Skin epidermis (tissue), 12 donors: ENCODE measurements around the gene QSER1.

Experiments used
- H3K27ac ChIP-seq, 21 experiments: fragments of 200-600 bp; sonication (generic) in 11 of 21; one replicate each; pipeline ENCODE4 v1.5.0; 2020; ENCODE audit warnings: mild to moderate bottlenecking in 3 of 21, inconsistent platforms in 2 of 21, moderate library complexity in 2 of 21
- H3K4me3 ChIP-seq, 7 experiments: fragments of 200-600 bp; sonication (generic) in 2 of 7; one replicate each; pipeline ENCODE4 v1.5.0; 2020; ENCODE audit warnings: inconsistent platforms in 2 of 7, mild to moderate bottlenecking in 2 of 7, moderate library complexity in 1 of 7

Gene QSER1

DNA sequence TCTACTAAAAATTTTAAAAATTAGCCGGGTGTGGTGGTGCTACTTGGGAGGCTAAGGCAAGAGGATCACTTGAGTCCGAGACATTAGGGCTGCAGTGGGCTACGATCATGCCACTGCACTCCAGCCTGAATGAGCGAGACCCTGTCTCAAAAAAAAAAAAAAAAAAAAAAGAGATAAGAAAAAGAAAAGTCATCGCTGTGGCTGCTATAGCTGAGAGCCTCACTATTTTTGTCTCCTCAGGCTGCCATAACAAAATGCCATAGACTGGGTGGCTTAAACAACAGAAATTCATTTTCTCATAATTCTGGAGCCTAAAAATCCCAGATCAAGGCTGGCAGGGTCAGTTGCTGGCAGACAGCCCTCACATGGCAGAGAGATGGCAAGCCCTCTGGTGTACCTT lies 93.0 kb downstream of the QSER1 start:
- Histone ChIP-seq H3K27ac (no peak overlapping the region), H3K4me3 (no peak overlapping the region)

DNA sequence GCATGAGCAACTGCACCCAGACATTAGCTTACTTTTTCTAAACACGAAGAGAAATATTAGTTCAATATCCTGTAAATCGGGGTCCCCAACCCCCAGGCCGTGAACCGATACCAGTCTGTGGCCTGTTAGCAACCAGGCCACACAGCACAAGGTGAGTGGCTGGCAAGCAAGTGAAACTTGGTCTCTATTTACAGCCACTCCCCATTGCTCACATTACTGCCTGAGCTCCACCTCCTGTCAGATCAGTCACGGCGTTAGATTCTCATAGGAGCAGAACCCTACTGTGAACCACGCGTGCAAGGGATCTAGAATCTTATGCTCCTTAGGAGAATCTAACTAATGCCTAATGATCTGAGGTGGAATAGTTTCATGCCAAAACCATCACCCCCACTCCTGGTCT lies 95.2 kb downstream of the QSER1 start:
- H3K27ac ChIP-seq, result no peak overlapping the region
- H3K4me3 ChIP-seq, result no peak overlapping the region

DNA sequence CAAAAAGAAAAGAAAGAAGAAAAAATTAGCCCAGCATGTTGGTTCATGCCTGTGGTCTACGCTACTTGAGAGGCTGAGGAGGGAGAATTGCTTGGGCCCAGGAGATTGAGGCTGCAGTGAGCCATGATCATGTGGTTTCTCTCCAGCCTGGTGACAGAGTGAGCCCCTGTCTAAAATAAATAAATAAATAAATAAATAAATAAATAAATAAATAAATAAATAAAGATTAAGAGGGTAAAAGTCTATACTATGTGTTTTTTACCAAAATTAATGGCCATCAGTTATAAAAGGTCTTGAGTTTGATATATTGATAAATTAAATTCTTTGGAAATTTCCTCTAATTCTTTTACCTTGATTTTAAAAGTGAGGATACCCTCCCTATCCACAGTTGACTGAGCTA lies 97.9 kb downstream of the QSER1 start:
- H3K4me3 ChIP-seq, result no peak overlapping the region
- H3K27ac ChIP-seq, result no peak overlapping the region

DNA sequence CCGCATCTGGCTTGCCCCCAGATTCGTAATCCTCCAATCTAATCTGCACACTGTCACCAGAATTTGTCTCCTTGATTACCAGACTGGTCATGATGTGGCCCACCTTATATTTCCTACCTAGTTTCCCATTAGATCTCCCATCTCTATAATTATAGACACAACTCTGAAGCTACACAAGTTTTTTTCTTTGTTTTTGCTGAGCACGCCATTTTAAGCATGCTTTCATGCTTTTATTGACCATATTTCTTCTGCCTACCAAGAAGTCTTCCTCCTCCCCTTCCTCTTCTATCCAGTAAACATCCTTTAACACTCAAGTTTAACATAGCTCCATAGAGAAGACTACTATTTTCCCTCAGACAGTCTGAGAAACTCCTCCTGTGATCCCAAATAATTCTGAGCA lies 98.8 kb downstream of the QSER1 start:
- no peak overlapping the region for H3K4me3 ChIP-seq

DNA sequence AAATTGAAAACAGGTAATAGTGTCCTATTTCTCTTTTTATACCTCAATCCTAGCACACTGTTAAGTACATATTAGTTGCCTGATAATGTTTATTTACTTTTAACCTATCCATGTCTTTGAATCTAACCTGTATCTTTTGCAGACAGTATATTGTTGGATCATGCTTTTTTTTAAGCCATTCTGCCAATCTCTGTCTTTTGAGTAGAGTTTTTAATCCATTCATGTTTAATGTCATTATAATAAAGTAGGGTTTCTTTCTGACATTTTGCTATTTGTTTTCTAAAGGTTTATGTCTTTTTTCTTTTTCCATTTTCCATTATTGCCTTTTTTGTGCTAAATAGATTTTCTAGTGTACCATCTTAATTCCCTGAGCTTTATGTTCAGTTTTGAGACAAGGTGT lies 99.3 kb downstream of the QSER1 start:
- H3K4me3 ChIP-seq, result no peak overlapping the region

More for the DNA sequence above, 98.8 kb downstream of the QSER1 start:
- no peak overlapping the region for H3K27ac ChIP-seq

DNA sequence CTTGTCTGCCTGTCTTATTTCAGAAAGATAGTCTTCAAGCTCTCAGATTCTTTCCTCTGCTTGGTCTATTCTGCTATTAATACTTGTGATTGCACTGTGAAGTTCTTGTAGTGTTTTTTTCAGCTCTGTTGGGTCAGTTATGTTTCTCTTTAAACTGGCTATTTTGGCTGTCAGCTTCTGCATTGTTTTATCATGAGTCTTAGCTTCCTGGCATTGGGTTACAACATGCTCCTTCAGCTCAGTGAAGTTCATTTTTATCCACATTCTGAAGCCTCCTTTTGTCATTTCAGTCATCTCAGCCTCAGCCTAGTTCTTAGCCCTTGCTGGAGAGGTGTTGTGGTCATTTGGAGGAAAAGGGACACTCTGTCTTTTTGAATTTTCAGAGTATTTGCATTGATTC lies 107.6 kb downstream of the QSER1 start:
- Histone ChIP-seq H3K4me3 (no peak overlapping the region), H3K27ac (peak overlapping the region in 6 of 21 experiments; percentile 6 to 67 (median 15))

More for the DNA sequence above, 99.3 kb downstream of the QSER1 start:
- no peak overlapping the region for H3K27ac ChIP-seq

DNA sequence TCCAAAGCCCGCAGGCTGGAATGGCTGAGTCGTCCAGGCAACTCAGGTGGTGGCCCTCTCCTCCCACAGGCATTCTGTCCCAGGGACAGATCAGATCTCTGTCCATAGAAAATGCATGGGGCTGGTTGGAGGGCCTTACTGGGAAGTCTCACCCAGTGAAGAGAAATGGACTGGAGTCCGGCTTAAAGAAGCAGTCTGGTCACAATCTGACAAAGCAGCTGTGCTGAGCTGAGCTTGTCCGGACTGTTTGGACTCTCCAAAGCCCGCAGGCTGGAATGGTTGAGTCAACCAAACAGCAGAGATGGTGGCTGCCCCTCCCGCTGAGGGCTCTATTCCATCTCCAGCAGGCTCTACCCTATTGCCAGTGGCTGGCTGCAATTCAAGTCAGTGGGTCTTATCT lies 108.7 kb downstream of the QSER1 start:
- peak overlapping the region in 8 of 21 experiments; percentile 9 to 67 (median 30) for H3K27ac ChIP-seq
- no peak overlapping the region for H3K4me3 ChIP-seq

DNA sequence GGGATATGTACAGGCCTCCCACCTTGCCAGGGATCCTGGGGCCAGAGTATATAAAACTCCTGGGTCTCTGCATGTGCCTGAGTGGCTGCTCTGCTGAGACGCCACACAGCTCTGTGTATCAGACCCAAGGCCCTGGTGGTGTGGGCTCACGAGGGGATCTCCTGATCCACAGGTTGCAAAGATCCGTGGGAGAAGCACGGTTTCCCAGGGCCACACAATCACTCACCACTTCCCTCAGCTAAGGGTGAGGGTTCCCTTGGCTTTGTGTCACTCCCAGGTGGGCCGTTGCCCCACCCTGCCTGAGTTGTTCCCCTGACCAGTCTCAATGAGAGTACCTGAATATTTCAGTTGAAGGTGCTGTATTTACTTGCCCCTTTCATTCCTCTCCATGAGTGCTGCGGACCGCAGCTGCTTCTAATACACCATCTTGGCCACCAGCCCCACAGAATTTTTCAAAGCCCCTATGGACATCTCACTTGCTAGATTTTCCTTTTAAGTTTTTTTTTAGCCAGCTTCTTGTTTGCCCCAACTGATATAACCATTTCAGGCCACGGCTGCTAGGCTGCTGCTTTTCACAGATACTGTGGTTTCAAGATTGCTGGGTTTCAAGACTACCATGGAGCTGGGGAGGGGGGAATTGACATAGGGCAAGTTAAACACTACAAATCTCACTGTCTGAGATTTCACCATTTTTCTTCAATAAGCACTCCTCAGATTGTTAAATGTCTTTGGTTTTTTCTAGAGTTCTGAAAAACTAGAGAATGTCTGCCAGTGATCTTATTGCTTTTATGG lies 109.3 kb downstream of the QSER1 start:
- no peak overlapping the region for H3K4me3 ChIP-seq
- peak overlapping the region in 3 of 21 experiments; percentile 20 to 67 (median 59) for H3K27ac ChIP-seq

DNA sequence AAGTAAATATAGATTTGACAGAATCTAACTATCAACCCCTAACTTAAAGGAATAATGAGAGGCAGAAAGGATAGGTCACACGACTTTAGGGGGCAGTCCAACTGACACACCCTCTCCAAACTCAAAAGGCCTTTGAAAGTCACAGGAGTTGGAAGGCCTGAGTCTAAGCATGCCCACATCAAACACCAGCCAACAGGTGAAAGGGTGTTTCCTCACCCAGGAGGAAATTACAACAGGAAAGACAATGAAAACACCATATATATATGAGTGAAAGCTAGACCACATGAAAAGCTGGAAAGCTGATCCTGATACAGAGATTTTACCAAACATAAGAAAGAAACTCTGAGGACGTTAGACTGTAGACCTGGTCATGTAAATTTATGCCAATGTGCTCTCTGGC lies 112.6 kb downstream of the QSER1 start:
- no peak overlapping the region for H3K27ac ChIP-seq
- no peak overlapping the region for H3K4me3 ChIP-seq

DNA sequence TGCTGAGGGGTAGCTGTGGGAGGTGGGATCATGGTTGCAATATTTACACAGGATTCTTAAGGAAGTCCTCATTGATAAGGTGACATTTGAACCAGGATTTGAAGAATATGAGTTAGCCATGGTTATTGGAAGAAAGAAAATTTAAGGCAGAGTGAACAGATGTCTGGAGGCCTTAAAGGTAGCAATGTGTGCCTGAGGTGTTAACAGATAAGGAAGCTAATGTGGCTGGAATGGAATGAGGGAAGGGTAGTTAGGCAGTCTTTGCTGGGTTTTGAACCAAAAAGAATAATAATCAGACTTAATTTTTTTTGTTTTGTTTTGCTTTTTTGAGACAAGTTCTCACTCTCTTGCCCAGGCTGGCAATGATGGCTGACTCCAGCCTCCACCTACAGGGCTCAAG lies 113.4 kb downstream of the QSER1 start:
- Histone ChIP-seq H3K27ac (no peak overlapping the region), H3K4me3 (no peak overlapping the region)

DNA sequence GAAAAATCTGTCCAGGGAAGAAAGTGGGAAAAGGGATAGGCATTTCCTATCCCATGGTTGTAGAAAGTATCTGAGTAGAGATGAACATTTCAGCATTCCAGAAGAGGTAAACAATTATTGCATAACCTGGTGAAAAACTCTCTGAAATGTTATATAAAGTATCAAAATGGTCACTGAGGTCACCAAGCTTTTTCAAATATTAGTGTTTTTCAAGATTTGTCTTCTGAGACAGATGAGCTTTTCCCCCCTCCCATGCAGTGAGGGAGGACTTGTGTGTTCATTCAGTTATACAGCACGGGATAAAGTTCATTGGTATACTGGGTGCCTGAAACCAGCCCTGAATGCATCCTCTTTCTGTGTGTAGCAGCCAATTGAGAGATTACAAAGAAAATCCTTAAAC lies 121.1 kb downstream of the QSER1 start:
- H3K27ac ChIP-seq, result no peak overlapping the region
- H3K4me3 ChIP-seq, result no peak overlapping the region

DNA sequence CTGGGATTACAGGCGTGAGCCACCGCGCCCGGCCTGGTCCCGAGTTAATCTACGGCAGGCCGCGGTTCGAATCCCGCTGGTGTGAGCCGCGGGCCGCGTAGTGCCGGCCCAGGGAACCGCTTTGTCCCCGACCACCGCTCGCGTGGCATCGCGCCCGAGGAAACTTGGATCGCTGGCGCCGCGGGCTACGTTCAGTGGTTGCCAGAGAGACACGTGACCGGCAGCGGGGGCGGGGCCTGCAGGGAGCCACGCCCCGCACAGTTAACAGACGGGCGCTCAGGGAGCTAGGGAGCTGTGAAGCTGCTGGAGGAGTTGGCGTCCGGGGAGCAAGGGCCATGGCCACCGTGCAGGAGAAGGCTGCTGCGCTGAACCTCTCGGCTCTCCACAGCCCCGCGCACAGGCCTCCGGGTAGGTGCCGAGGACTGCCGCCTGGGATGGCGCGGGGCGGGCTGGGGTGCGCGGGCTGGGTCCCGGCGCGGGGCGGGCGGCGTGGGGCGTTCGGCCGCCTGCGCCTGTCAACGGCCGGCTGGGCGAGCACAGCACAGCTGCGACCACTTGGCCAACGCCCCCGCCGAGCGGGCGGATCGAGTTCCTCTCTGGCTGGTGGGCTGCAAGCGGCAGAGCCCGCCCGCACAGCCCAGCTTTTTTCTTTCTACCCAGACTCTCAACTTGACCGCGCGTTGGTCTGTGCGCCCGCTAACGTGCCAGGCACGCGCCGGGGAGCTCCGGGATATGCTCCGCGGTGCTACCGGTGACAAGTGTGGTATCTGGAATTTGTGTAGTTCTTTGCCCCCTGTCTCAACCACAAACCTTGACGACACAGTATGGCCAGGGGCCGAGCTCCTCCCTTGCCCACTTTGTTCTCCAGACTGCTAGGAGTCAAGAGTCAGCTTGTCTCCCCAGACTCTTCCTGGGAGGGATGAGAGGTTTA lies 123.3 kb downstream of the QSER1 start, which contains the start of gene DEPDC7:
Gene DEPDC7 (plus strand): TSS at position 258 of the 931 bp plus-strand sequence. CDS start 78 bp downstream, at position 336.
- H3K4me3 ChIP-seq, result peak within 1 kb of the TSS; percentile 37 to 68 (median 52)
- peak within 1 kb of the TSS in 18 of 21 experiments; percentile 3 to 83 (median 56) for H3K27ac ChIP-seq

DNA sequence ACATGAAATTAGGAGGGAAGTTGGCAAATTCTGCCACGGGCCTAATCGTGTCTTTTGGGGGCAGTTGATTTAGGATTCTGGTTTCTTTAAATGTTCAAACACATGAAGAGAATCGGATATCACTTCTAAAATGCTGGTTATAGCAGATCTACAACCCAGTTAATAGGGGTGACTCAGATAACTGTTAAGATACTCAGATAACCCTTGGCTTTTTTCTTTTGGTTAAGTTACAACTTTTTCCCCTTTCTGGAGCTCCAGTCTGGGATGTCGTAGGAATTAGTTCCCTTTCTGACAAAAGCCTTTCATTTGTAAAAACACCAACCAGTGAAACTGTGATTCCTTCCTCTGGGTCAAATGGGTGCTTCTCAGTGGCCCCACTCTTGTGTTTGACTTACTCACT lies 124.0 kb downstream of the QSER1 start:
- Histone ChIP-seq H3K27ac (peak overlapping the region in 7 of 21 experiments; percentile 14 to 83 (median 57)), H3K4me3 (peak overlapping the region; percentile 37 to 68 (median 52))

DNA sequence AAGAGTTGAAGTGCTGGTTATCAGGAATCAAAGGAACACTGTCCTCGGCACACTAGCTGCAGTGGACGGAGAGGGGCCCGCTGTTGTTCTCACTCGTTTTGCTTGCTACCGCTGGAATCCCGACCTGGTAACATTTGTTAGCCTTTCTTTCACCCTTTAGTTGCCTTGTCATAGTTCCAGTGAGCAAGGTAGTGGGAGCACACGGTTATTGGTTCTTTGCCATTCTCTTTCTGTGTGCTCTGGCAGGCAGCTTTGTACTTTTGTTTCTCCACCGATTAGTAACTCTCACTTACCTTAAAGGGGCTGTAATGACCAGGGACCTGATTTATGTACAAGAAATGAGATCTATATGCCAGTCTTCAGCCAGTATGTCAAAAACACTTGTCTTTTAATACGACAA lies 124.9 kb downstream of the QSER1 start:
- no peak overlapping the region for H3K27ac ChIP-seq
- H3K4me3 ChIP-seq, result no peak overlapping the region

DNA sequence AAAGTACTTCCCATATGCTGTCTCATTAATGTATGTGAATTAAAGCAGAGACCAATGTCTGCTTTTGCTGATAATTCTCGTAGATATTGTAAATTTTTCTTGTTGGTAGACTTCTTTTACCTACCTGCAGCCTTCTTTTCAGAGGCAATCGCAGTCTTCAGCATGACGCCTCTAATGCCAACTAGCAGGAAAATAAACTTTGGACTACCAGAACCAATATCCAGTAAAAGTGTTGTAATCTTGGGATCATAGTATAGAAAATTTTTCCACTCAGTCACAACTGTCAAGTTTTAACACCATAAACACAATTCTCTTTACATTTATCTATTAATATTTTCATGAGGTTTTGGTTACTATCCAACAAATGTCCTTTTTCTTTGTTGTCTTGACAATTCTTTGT lies 125.4 kb downstream of the QSER1 start:
- H3K27ac ChIP-seq, result no peak overlapping the region

DNA sequence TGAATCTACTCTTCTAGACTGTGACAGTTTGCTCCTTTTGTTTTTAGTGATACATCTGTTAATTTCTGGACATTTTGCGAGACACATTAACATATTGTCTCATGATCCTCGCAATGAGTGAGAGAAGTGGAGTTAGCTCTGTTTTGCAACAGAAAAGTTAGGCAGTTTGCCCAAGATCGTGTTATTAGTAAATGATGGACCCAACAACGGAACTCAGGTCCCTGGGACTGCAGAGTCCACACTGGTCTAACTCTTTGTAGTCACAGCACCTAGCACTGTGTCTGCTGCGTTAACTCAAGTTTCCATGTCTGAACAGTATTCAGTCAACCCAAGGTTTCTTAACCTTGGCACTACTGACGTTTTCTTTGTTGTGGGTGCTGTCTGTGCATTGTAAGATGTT lies 126.2 kb downstream of the QSER1 start:
- Histone ChIP-seq H3K27ac (no peak overlapping the region), H3K4me3 (no peak overlapping the region)

More for the DNA sequence above, 125.4 kb downstream of the QSER1 start:
- H3K4me3 ChIP-seq, result no peak overlapping the region

DNA sequence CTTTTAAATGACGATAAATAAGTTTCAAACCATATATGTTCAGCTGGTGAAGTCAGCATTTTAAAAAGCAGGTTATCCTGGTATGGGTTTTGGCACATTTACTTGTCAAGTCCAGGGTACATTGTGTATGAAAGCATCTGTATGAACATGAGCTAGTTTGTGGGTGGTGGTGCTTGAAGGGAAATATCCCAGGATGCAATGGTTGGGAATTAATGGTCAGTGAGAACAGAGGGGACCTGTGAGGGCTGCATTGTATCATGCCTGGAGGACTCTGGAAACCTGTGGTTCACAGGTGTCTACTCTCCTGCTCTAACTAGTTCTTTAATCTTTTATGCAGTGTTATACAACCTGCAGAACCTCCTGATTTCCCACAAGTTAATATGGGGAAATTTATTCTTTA lies 128.9 kb downstream of the QSER1 start:
- H3K27ac ChIP-seq, result no peak overlapping the region
- H3K4me3 ChIP-seq, result no peak overlapping the region

DNA sequence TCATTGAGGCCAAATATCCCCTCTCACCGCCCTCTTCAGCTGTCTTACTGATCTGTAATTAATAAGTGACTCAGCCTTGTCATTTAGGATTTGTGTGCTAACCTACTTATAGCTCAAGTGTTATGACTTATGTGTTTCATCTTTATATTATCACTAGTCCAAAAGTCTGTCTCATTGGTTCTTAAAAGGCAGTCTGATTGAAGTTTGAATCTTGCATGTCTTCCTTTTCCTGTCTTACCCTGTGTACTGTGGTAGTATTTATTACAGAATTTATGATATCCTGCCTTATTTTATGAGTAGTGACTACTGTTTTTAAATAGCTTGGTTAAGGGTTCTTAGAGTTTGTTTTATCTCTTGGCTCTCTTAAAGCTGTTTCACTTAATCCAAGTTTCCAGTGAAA lies 129.3 kb downstream of the QSER1 start:
- no peak overlapping the region for H3K27ac ChIP-seq
- H3K4me3 ChIP-seq, result no peak overlapping the region

DNA sequence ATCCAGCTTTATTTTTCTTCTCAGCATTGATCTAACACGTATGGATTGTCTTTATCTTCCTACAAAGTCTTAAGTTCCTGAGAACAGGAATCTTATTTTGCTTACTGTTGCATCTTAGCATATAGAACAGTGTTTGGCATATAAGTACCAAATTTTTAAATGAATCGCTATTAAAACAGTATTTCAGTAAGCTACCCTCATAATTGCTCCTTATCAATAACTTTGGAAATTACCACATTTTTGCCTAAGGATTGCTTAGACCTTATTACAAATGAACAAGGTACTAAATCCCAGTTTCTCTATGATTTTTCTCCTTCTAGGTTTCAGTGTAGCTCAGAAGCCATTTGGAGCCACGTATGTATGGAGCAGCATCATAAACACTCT lies 132.7 kb downstream of the QSER1 start:
- Histone ChIP-seq H3K27ac (no peak overlapping the region), H3K4me3 (no peak overlapping the region)

DNA sequence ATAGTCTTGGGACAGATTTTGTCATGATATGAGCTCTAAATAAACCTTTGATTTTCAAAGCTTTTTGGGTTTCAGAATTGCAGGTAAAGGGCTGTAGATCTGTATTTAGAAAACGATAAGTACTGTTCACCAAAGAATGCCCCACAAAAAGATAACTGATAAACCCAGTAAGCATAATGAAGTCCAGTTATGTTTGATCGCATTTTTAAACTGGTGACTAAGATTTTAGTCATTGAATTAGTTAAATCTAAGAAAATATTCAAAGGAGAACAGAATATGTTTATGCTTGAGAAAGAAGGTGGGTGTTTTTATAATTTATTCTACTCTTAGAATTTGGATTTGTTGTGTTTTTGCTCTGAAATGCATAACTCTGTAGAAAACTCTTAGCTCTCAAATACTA lies 134.6 kb downstream of the QSER1 start:
- no peak overlapping the region for H3K27ac ChIP-seq
- H3K4me3 ChIP-seq, result no peak overlapping the region
